K562 (cell line): ENCODE results near the gene POLR3E. TPM values are rescaled to one million over a fixed set of nuclear protein-coding genes. Genes with fewer than 3 reads are reported as not detected.

Experiments used
- ARID1B ChIP-seq: fragments of 450-650 bp; IDR thresholded peaks from 2 replicates; pipeline ENCODE4 v1.6.1; 2016; ENCODE audit warnings: antibody characterized with exemption, mild to moderate bottlenecking, inconsistent platforms
- HDAC3 ChIP-seq: fragments of 450-650 bp; IDR thresholded peaks from 2 replicates; pipeline ENCODE4 v1.6.1; 2018; ENCODE audit warnings: borderline replicate concordance, mild to moderate bottlenecking, moderate library complexity; ENCODE audit not compliant: partially characterized antibody
- MCM5 ChIP-seq: fragments of 450-650 bp; IDR thresholded peaks from 2 replicates; pipeline ENCODE4 v1.6.1; 2016; ENCODE audit warnings: low read depth
- MTA2 ChIP-seq: fragments of 450-650 bp; IDR thresholded peaks from 2 replicates; pipeline ENCODE4 v1.6.1; 2016; ENCODE audit warnings: low read depth
- NBN ChIP-seq: fragments of 450-650 bp; IDR thresholded peaks from 2 replicates; pipeline ENCODE4 v1.6.1; 2016; ENCODE audit warnings: low read depth, mild to moderate bottlenecking
- POLR2H ChIP-seq: IDR thresholded peaks from 2 replicates; pipeline ENCODE4 v1.6.1; 2016; ENCODE audit warnings: missing genetic modification characterization, low read depth, mild to moderate bottlenecking, control low read depth, missing compliant biosample characterization, moderate library complexity
- SRSF9 ChIP-seq: fragments of 200-400 bp; formaldehyde crosslinking; IDR thresholded peaks from 2 replicates; pipeline ENCODE4 v1.6.1; 2017; ENCODE audit warnings: low read depth, low read length, borderline replicate concordance
- TARDBP ChIP-seq: fragments of 450-650 bp; IDR thresholded peaks from 2 replicates; pipeline ENCODE4 v1.6.1; 2016
- TEAD1 ChIP-seq, 2 experiments: fragments of 450-650 bp in 1 of 2; sonication (generic) in 1 of 2; formaldehyde crosslinking; IDR thresholded peaks; 2 replicates each; pipeline versions ENCODE4 v1.4.0 to v1.8.0; 2020 to 2022; ENCODE audit warnings: mild to moderate bottlenecking in 2 of 2, missing genetic modification reagents in 1 of 2
- ZEB2 ChIP-seq: fragments of 450-650 bp; IDR thresholded peaks from 2 replicates; pipeline ENCODE4 v1.6.1; 2016
- ZNF140 ChIP-seq: fragments of 250-450 bp; sonication (Bioruptor Pico); IDR thresholded peaks from 2 replicates; pipeline ENCODE4 v1.8.0; 2021; ENCODE audit warnings: moderate library complexity, mild to moderate bottlenecking, inconsistent platforms
- ZNF436 ChIP-seq: fragments of 250-450, 450-650 bp; sonication (Bioruptor Pico); formaldehyde crosslinking; IDR thresholded peaks from 2 replicates; pipeline ENCODE4 v1.7.0; 2020; ENCODE audit warnings: mild to moderate bottlenecking
- polyA plus RNA-seq, 8 experiments: library from polyadenylated mRNA; depleted of rRNA in 4 of 8; stranded (reverse) in 5 of 8; unstranded in 3 of 8; fragments of >200 nt; fragmentation: Nextera tagmentation in 2 of 8; fragmentation: Illumina TruSeq in 1 of 8; extraction: Ambion mirVana in 2 of 8; extraction: Trizol in 1 of 8; gene quantifications; 2 replicates each; pipeline versions ENCODE4 v1.2.1 to v1.2.3, GENCODE V29; 2011 to 2014; ENCODE audit warnings: inconsistent platforms in 1 of 8, missing spikeins in 1 of 8
- total RNA-seq, 7 experiments: library from RNA; depleted of rRNA in 6 of 7; stranded (reverse); fragments of >200 nt in 6 of 7; fragmentation: Illumina TruSeq in 2 of 7; extraction: Trizol in 2 of 7; gene quantifications; 2 replicates each; pipeline versions ENCODE4 v1.2.1 to v1.2.3, GENCODE V29; 2011 to 2021; ENCODE audit warnings: low replicate concordance in 1 of 7
- TF ChIP-seq, protein P1 (sequence below), 2 experiments: fragments of 450-650 bp; IDR thresholded peaks; 2 replicates each; pipeline ENCODE4 v1.6.1; 2016; ENCODE audit warnings: mild to moderate bottlenecking in 2 of 2, borderline replicate concordance in 1 of 2, low read depth in 1 of 2, moderate library complexity in 1 of 2
- TF ChIP-seq, protein P2 (sequence below): fragments of 200-800 bp; sonication (Bioruptor generic); IDR thresholded peaks from 2 replicates; pipeline ENCODE4 v1.6.1; 2016; ENCODE audit warnings: missing genetic modification characterization, missing compliant biosample characterization

POLR3E gene
- total and polyA plus RNA-seq, 9 of the 15 experiments (the other 6 are each of a cell fraction or from before 2014, with no cell fraction given): 17.7 to 151 (median 82.6) TPM

DNA sequence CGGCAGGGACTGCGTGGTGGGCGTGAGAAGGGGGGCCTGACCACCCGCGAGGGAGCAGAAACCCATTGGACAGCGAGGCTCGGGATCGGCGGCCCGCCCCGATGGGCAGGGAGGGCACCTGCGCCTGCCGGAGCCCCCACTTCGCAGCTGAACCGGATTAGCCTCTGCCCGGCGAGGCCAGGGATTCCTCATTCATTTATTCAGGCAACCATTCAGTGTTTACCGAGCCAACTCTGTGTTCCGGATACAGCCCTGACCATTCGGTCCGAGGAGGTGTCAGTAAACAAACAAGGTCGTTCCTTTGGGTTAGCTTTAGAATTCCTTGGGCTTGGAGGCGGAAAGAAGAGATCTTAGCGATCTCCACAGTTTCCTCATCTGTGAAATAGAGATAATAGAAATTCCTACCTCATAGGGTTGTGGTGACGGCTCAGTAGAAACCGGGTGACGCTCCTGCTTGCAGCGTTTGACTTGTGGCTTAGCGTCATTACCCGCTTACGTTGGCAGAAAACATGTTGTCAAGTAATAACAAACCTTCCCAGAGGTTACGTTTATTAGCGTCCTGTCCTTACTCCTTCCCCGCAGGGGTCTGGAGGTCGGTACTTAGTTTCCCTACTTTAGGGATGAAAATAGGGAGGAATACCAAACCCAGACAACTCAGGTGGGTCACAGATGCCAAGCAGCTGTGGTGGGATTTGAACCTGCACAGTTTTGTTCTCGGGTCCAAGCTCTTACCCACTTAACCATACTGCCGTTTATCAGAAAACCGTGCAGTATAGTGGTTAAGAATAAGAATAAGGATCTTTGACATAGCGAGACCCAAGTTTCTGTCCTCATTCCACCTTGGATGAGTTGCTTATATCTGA lies 893 bp downstream of the POLR3E start (continued):
- TF ChIP-seq, protein P1, sequence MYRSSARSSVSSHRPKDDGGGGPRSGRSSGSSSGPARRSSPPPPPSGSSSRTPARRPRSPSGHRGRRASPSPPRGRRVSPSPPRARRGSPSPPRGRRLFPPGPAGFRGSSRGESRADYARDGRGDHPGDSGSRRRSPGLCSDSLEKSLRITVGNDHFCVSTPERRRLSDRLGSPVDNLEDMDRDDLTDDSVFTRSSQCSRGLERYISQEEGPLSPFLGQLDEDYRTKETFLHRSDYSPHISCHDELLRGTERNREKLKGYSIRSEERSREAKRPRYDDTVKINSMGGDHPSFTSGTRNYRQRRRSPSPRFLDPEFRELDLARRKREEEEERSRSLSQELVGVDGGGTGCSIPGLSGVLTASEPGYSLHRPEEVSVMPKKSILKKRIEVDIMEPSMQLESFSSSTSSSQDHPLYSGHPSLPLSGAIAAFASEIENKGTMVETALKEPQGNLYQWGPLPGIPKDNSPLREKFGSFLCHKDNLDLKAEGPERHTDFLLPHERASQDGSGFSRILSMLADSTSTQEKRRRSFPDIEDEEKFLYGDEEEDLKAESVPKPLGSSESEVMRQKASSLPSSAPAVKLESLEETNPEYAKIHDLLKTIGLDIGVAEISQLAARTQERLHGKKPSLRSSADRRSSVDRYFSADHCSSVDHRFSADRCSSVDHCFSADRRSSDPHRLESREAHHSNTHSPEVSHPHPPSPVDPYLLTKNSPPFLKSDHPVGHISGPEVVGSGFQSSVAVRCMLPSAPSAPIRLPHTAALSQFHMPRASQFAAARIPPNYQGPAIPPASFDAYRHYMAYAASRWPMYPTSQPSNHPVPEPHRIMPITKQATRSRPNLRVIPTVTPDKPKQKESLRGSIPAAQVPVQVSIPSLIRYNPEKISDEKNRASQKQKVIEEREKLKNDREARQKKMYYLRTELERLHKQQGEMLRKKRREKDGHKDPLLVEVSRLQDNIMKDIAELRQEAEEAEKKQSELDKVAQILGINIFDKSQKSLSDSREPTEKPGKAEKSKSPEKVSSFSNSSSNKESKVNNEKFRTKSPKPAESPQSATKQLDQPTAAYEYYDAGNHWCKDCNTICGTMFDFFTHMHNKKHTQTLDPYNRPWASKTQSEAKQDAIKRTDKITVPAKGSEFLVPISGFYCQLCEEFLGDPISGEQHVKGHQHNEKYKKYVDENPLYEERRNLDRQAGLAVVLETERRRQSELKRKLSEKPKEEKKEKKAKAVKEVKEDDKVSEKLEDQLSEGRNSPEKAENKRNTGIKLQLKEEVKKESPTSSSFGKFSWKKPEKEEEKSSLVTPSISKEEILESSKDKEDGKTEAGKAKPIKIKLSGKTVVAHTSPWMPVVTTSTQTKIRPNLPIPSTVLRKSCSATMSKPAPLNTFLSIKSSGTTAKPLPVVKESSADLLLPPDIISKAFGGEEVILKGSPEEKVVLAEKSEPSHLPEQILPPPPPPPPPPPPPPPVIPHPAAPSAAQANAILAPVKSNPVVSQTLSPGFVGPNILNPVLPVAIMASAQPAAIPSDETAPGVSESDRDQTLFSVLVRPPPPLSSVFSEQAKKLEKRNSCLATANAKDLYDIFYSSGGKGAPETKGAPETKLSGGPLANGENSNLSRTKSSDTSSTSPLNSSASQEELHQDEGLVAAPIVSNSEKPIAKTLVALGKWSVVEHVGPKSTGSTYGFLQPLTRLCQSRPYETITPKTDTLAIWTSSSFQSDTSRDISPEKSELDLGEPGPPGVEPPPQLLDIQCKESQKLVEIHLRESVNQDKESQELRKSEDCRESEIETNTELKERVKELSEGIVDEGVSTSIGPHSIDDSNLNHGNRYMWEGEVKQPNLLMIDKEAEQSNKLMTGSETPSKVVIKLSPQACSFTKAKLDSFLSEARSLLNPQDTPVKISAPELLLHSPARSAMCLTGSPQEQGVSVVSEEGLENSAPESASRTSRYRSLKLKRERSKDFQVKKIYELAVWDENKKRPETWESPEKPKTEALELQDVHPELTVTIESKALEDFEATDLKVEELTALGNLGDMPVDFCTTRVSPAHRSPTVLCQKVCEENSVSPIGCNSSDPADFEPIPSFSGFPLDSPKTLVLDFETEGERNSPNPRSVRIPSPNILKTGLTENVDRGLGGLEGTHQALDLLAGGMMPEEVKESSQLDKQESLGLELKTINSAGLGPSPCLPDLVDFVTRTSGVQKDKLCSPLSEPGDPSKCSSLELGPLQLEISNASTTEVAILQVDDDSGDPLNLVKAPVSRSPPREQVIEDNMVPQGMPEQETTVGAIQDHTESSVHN (IDR thresholded peaks at IDR 0.05; ENCODE audit: borderline replicate concordance in 1 of 2, low read depth in 1 of 2): no peak
- TF ChIP-seq ZNF436 (peak; percentile 48; the same call in 1 of the 2 replicates), MTA2 (peak; percentile 36; the same call in 1 of the 2 replicates), ZEB2 (peak; percentile 82), POLR2H (tag) (peak; percentile 99), TARDBP (peak; percentile 96), ARID1B (peak; percentile 22; the same call in 1 of the 2 replicates), ZNF140 (CRISPR knock-in tag) (no peak), SRSF9 (no peak), HDAC3 (peak; percentile 61), TEAD1 (CRISPR knock-in tag; IDR thresholded peaks at IDR 0.05) (peak in 1 of 2 experiments; percentile 62; a peak in 1 of 4 replicates), MCM5 (no peak), NBN (peak; percentile 52)
- TF ChIP-seq, protein P2, sequence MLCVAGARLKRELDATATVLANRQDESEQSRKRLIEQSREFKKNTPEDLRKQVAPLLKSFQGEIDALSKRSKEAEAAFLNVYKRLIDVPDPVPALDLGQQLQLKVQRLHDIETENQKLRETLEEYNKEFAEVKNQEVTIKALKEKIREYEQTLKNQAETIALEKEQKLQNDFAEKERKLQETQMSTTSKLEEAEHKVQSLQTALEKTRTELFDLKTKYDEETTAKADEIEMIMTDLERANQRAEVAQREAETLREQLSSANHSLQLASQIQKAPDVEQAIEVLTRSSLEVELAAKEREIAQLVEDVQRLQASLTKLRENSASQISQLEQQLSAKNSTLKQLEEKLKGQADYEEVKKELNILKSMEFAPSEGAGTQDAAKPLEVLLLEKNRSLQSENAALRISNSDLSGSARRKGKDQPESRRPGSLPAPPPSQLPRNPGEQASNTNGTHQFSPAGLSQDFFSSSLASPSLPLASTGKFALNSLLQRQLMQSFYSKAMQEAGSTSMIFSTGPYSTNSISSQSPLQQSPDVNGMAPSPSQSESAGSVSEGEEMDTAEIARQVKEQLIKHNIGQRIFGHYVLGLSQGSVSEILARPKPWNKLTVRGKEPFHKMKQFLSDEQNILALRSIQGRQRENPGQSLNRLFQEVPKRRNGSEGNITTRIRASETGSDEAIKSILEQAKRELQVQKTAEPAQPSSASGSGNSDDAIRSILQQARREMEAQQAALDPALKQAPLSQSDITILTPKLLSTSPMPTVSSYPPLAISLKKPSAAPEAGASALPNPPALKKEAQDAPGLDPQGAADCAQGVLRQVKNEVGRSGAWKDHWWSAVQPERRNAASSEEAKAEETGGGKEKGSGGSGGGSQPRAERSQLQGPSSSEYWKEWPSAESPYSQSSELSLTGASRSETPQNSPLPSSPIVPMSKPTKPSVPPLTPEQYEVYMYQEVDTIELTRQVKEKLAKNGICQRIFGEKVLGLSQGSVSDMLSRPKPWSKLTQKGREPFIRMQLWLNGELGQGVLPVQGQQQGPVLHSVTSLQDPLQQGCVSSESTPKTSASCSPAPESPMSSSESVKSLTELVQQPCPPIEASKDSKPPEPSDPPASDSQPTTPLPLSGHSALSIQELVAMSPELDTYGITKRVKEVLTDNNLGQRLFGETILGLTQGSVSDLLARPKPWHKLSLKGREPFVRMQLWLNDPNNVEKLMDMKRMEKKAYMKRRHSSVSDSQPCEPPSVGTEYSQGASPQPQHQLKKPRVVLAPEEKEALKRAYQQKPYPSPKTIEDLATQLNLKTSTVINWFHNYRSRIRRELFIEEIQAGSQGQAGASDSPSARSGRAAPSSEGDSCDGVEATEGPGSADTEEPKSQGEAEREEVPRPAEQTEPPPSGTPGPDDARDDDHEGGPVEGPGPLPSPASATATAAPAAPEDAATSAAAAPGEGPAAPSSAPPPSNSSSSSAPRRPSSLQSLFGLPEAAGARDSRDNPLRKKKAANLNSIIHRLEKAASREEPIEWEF (CRISPR knock-in tag): no peak
